ENCODE measurements around the gene DUSP21.
A peak's percentile ranks its signal among the peaks of the same experiment; 100 is the strongest.
"Not testable (repeated sequence)": the region's sequence is repeated elsewhere in the genome, so short reads cannot be mapped to it uniquely, and the experiment has no call there.

DUSP21 gene

DNA sequence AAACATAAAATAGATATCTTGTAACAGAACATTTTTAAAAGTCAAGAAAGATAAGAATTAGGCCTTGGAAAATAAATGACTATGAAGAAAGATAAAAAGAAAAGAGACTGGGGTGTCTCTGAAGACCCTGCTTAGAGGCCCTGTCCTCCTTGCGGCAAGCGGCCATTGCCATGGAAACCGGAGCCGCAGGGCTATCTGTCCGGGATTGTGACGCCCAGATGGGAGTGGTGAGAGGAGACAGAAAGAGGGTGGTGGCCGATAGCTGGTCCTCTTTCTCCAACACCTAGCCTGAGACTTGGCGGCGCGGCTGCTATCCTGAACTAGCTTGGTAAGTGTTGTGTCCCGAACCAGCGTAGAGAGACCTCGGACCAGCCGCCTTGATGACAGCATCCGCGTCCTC lies at the start of gene DUSP21:
Gene DUSP21, plus strand, starts transcription at position 269 of the 400 bp plus-strand sequence. Its CDS starts 112 bp downstream, at position 381.
- H3K4me1 Mint-ChIP-seq, result no peaks in the 10 kb centered on the region
- no peak within 1 kb of the TSS for H3K4me3 Mint-ChIP-seq
- no peaks in the 10 kb centered on the region for H3K9me3 Mint-ChIP-seq
- no peak within 1 kb of the TSS for H3K27ac Mint-ChIP-seq
- no peaks in the 10 kb centered on the region for H3K36me3 Mint-ChIP-seq
- H3K27me3 Mint-ChIP-seq, result no peaks in the 10 kb centered on the region

DNA sequence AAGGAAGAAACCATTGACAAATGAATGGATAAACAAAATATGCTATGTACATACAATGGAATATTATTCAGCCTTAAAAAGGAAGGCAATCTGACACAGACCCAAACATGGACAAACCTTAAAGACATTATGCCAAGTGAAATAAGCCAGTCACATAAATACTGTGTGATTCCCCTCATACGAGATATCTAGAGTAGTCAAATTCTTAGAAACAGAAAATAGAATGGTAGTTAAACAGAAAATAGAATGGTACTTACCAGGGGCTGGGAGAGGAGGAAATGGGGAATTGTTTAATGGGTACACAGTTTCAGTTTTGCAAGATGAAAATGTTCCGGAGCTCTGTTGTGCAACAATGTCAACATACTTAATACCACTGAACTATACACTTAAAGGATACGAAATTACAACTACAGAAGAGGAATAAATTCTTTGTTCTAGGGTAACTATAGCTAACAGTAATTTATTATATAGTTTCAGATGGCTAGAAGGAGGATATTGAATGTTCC lies 47.8 kb upstream of the DUSP21 start:
- no peak overlapping the region for H3K27ac Mint-ChIP-seq
- no peaks in the 10 kb centered on the region for H3K9me3 Mint-ChIP-seq
- H3K36me3 Mint-ChIP-seq, result no peaks in the 10 kb centered on the region
- H3K27me3 Mint-ChIP-seq, result no peaks in the 10 kb centered on the region
- no peak overlapping the region for H3K4me3 Mint-ChIP-seq
- H3K4me1 Mint-ChIP-seq, result no peaks in the 10 kb centered on the region

DNA sequence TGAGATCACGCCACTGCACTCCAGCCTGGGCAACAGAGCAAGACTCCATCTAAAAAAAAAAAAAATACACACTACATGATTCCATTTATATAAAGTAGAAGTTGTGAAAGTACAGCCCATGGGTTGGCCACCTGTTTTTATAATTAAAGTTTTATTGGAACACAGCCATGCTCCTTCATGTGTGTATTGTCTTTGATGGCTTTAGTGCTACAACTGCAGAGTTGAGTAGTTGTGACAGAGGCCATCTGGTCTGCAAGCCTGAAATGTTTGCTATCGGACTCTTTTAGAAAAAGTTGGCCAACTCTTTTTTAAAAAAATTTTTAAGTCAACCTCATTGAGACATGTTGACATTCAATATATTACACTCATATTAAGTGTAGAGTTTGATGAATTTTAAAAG lies 41.2 kb upstream of the DUSP21 start:
- Mint-ChIP-seq H3K27me3 (no peaks in the 10 kb centered on the region), H3K4me3 (no peak overlapping the region), H3K27ac (no peak overlapping the region), H3K36me3 (no peaks in the 10 kb centered on the region), H3K4me1 (no peaks in the 10 kb centered on the region), H3K9me3 (no peaks in the 10 kb centered on the region)

DNA sequence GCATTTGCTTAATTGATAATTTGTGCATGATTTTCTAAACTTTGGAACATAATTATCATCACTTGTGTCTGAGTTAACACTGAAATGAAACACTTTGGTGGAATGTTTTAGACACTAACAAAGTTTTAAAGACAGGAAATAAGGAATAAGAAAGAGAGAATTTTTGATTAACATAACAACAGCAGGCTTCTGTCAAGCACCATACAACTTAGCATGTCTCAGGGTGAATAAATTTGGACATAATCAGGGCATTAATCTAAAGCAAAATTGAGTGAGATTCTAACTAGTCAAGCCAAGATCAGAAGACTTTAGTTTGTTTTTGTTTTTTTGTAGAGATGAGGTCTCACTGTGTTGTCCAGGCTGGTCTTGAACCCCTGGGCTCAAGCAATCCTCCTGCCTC lies 28.1 kb upstream of the DUSP21 start:
- Mint-ChIP-seq H3K4me3 (no peak overlapping the region), H3K27ac (no peak overlapping the region), H3K9me3 (no peaks in the 10 kb centered on the region), H3K4me1 (no peaks in the 10 kb centered on the region), H3K36me3 (no peaks in the 10 kb centered on the region), H3K27me3 (no peaks in the 10 kb centered on the region)

DNA sequence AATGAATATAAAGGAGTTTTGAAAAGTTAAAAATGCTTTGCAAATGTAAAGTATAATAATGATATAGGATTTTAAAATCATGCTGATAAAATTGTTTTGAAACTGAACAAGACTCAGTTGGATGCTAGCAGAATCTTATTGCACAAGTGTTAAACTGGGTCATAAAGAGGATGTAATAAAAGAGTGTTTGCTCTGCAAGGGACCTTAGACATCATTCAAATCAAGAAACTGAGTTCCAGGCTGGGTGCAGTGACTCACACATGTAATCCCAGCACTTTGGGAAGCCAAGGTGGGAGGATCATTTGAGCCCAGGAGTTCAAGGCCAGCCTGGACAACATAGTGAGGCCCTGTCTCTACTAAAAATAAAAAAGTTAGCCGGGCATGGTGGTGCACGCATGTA lies 27.5 kb upstream of the DUSP21 start:
- Mint-ChIP-seq H3K27me3 (no peaks in the 10 kb centered on the region), H3K4me1 (no peaks in the 10 kb centered on the region), H3K36me3 (no peaks in the 10 kb centered on the region), H3K27ac (no peak overlapping the region), H3K4me3 (no peak overlapping the region), H3K9me3 (no peaks in the 10 kb centered on the region)

DNA sequence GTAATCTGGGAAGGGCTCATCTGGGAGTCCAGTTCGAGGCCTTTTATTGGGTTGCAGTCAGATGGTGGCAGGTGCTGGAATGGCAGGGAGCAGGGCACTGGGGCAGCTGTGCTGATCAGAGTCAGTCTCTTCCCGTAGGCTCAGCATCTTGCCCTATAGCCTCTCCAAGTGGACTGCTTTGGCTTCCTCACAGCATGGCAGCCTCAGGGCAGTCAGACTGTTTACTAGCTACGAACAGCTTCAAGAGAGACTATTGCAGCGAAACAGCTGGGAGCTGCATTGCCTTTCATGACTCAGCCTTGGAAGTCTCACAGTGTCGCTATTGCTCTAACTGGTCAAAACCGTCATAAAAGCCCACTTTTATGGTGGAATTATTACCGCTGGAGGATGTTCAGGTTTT lies 26.8 kb upstream of the DUSP21 start:
- Mint-ChIP-seq H3K9me3 (peaks cover 2% of the 10 kb centered on the region), H3K4me3 (no peak overlapping the region), H3K27ac (no peak overlapping the region), H3K36me3 (peaks cover 2% of the 10 kb centered on the region), H3K27me3 (peaks cover under 1% of the 10 kb centered on the region), H3K4me1 (no peaks in the 10 kb centered on the region)

DNA sequence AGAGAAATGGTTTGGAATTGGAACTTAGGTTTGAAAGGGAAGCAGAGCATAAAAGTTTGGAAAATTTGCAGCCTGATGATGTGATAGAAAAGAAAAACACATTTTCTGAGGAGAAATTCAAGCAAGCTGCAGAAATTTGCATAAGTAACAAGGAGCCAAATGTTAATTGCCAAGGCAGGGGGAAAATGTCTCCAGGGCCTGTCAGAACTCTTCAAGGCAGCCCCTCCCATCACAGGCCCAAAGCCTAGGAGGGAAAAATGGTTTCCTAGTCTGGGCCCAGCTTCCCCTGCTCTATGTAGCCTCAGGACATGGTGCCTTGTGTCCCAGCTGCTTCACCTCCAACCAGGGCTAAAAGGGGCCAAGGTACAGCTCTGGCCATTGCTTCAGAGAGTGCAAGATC lies 21.2 kb upstream of the DUSP21 start:
- Mint-ChIP-seq H3K36me3 (peaks cover 3% of the 10 kb centered on the region), H3K4me3 (no peak overlapping the region), H3K9me3 (peaks cover 4% of the 10 kb centered on the region), H3K27me3 (peaks cover 1% of the 10 kb centered on the region), H3K27ac (no peak overlapping the region), H3K4me1 (no peaks in the 10 kb centered on the region)

DNA sequence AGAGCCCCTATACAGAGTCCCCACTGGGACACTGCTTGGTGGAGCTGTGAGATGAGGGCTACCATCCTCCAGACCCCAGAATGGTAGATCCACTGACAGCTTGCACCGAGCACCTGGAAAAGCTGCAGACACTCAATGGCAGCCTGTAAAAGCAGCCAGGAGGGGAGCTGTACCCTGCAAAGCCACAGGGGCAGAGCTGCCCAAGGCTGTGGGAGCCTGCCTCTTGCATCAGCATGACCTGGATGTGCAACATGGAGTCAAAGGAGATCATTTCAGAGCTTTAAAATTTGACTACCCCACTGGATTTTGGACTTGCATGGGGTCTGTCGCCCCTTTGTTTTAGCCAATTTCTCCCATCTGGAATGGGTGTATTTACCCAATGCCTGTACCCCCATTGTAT lies 20.6 kb upstream of the DUSP21 start:
- H3K4me3 Mint-ChIP-seq, H3K9me3 Mint-ChIP-seq, H3K36me3 Mint-ChIP-seq, H3K4me1 Mint-ChIP-seq, H3K27ac Mint-ChIP-seq, H3K27me3 Mint-ChIP-seq: not testable (repeated sequence)

DNA sequence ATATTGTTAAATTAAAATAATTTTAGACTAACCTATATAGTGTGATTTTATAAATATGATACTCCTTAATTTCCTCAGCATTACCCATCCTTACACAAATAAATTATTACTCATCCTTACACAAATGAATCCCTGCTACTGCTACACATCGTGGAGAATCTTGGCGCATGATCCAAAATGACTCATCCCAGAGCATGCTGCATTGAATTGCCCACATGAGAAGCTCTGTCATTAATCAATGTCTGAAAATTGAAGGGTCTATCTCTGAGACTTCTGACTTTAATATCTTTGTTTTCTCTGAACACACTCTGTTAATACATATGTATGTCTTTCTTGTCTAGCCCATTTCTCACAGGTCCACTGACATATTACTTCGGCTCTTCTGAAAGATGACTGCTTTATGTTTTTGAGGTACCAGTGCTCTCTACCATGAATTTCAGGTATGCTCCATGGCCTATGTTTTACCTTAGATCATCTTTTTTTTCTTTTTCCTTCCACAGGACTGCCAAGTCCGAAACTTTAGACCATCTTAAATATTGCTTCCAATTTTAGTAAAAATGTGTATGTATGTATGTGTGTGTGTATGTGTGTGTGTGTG lies 15.7 kb upstream of the DUSP21 start:
- Mint-ChIP-seq H3K4me1 (no peaks in the 10 kb centered on the region), H3K36me3 (no peaks in the 10 kb centered on the region), H3K27ac (no peak overlapping the region), H3K4me3 (no peak overlapping the region), H3K27me3 (no peaks in the 10 kb centered on the region), H3K9me3 (no peaks in the 10 kb centered on the region)

DNA sequence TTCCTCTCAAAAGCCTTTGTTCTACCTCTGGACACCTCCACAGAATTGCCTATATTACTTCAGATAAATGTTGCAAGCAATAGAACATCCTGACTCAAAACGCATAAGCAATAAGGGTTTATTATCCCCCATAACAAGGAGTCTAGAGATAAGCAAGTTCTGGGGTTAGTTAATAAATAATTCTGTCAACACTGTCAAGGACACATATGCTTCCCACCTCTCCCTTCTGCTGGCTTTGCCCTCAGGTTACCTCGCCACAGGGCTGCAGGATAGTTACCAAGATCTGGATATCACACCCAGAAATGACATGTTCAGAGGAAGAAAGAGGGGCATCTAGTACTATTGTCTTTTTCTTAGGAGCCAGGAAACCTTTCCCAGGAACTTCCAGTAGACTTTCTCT lies 14.0 kb upstream of the DUSP21 start:
- no peaks in the 10 kb centered on the region for H3K4me1 Mint-ChIP-seq
- no peaks in the 10 kb centered on the region for H3K9me3 Mint-ChIP-seq
- H3K27me3 Mint-ChIP-seq, result no peaks in the 10 kb centered on the region
- no peak overlapping the region for H3K27ac Mint-ChIP-seq
- H3K36me3 Mint-ChIP-seq, result no peaks in the 10 kb centered on the region
- H3K4me3 Mint-ChIP-seq, result no peak overlapping the region

DNA sequence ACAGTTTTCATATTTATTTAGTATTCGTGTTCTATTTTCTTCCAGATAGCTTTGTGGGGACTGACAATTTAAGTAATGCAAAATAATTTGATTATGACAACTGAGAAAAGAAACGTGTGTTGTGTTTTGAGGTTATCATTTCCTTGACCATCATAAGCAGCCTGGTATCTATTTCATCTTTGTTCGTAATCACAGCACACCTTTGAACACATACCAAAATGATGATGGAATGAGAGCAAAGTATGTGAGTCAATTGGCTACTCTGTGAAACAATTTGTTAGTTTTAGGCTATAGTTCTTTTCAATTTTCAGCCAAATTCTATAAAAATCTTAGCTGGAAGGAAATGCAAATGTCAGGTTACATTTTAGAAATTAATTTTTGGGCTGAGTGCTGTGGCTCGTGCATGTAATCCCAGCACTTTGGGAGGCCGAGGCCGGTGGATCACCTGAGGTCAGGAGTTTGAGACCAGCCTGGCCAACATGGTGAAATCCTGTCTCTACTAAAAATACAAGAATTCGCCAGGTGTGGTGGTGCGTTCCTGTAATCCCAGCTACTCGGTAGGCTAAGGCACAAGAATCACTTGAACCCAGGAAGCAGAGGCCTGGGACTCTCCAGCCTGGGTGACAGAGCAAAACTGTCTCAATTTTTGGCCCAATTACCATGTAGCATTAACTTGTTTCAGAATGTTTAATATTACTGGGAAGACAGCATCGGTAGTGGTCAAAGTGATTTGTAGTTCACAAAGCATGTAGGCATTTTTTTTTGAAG lies 1.1 kb upstream of the DUSP21 start:
- no peaks in the 10 kb centered on the region for H3K36me3 Mint-ChIP-seq
- H3K27me3 Mint-ChIP-seq, result no peaks in the 10 kb centered on the region
- H3K4me1 Mint-ChIP-seq, result no peaks in the 10 kb centered on the region
- no peak overlapping the region for H3K27ac Mint-ChIP-seq
- no peaks in the 10 kb centered on the region for H3K9me3 Mint-ChIP-seq
- no peak overlapping the region for H3K4me3 Mint-ChIP-seq

DNA sequence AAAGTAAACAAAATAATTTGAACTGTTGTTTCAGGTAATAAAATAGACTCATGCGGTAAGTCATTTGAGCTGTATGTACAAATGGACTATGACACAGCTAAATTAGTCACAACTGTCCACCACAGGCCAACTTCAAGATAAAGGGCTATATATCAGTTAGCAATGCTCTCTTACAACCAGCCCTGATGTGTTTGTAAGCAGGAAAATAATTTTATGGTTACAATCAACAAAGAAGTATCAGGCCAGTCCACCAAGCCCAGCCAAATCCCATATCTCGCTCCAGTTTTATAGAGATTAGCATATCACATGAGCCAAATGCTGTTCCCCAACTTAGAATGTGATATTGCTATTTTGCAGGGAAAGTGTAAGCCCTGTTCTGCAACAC lies 511 bp upstream of the DUSP21 start:
- no peaks in the 10 kb centered on the region for H3K36me3 Mint-ChIP-seq
- no peaks in the 10 kb centered on the region for H3K27me3 Mint-ChIP-seq
- no peak overlapping the region for H3K4me3 Mint-ChIP-seq
- no peaks in the 10 kb centered on the region for H3K9me3 Mint-ChIP-seq
- no peaks in the 10 kb centered on the region for H3K4me1 Mint-ChIP-seq
- no peak overlapping the region for H3K27ac Mint-ChIP-seq

DNA sequence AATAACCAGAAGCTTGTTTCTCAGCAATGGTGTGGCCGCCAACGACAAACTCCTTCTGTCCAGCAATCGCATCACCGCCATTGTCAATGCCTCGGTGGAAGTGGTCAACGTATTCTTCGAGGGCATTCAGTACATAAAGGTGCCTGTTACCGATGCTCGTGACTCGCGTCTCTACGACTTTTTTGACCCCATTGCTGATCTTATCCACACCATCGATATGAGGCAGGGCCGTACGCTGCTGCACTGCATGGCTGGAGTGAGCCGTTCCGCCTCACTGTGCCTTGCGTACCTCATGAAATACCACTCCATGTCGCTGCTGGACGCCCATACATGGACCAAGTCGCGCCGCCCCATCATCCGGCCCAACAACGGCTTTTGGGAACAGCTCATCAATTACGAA lies 383 bp downstream of the DUSP21 start:
- Mint-ChIP-seq H3K27me3 (no peaks in the 10 kb centered on the region), H3K4me1 (no peaks in the 10 kb centered on the region), H3K9me3 (no peaks in the 10 kb centered on the region), H3K27ac (no peak overlapping the region), H3K36me3 (no peaks in the 10 kb centered on the region), H3K4me3 (no peak overlapping the region)

DNA sequence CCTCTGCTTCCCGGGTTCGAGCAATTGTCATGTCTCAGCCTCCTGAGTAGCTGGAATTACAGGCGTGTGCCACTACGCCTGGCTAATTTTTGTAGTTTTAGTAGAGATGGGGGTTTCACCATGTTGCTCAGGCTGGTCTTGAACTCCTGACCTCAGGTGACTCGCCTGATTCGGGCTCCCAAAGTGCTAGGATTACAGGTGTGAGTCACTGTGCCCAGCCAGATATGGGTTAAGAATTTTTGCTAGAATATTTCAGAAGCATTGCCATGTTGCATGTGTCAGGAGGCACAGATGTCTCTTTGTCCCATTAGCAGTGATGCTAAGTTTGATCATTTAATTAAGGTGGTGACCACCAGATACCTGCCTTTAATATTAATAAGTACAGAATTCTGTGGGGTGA lies 7.1 kb downstream of the DUSP21 start:
- not testable (repeated sequence) for H3K4me3 Mint-ChIP-seq, H3K4me1 Mint-ChIP-seq, H3K27me3 Mint-ChIP-seq, H3K27ac Mint-ChIP-seq, H3K9me3 Mint-ChIP-seq, H3K36me3 Mint-ChIP-seq

DNA sequence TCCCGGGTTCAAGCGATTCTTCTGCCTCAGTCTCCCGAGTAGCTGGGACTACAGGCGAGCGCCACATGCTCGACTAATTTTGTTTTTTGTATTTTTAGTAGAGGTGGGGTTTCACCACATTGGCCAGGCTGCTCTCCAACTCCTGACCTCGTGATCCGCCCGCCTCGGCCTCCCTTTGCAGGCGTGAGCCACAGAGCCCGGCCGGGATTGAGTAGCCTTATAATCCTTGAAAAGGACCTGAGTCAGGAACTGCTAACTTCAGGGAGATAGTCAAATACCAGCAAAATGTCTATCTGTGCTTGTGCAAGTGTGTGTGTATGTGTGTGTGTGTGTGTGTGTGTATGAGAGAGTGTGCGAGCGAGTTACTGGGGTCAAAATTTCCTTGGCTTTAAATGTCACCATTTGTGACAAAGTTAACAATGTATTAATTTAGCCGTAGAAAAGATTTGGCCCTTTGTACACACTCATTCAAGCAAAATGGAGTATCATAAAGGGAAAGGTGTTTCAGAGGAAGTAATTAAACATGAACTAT lies 27.4 kb downstream of the DUSP21 start:
- no peaks in the 10 kb centered on the region for H3K27me3 Mint-ChIP-seq
- H3K4me3 Mint-ChIP-seq, result peak overlapping the region; percentile 77
- no peaks in the 10 kb centered on the region for H3K36me3 Mint-ChIP-seq
- no peaks in the 10 kb centered on the region for H3K9me3 Mint-ChIP-seq
- peak overlapping the region; percentile 17 for H3K27ac Mint-ChIP-seq
- H3K4me1 Mint-ChIP-seq, result peaks cover 5% of the 10 kb centered on the region

DNA sequence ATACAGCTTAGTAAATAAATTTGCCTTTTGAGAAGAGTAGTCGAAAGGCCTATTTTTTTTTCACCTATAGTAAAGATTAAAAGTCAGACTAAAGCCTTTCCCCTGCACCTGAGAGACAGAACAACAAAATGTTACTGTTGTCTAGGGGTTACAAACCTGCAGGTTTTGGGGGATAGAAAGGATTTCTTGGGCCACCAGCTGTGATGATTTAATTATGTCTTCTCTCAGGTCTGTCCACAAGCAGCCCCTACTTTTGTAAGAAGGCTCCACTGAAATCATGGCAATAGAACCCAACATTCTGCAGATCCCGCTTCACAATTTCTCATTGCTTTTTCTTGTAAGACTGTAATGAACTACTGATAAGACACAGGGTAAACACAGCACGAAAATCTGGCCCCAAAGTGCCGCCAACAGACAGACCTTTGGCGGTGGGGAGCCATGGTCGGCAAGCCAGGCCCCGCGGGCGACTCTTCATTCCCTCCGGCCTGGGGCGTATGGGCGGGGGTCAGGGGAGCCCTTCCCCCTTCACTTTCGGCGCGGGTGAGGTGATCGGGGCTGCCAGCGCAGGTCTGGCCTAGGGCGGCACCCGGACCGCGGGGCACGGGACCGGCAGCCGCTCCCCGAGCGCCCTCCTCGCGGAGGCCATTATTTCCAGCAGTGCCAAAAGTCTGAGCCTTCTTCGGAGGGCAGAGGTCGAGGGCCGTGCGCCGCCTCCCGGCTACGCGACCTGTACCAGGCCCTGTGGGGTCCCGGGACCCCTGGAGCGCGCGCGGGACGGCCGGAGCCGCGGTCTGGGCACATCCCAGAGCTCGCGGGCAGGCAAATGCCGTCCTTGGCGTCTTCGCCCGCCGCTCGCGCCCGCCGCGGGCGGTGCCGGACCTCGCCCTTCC lies 28.4 kb downstream of the DUSP21 start:
- no peaks in the 10 kb centered on the region for H3K36me3 Mint-ChIP-seq
- H3K27ac Mint-ChIP-seq, result peak overlapping the region; percentile 94
- no peaks in the 10 kb centered on the region for H3K27me3 Mint-ChIP-seq
- peak overlapping the region; percentile 88 for H3K4me3 Mint-ChIP-seq
- H3K9me3 Mint-ChIP-seq, result no peaks in the 10 kb centered on the region
- peaks cover 12% of the 10 kb centered on the region for H3K4me1 Mint-ChIP-seq

Data from activated naive CD4-positive, alpha-beta T cell treated with anti-CD3 and anti-CD28 coated beads, Interleukin-2, amount 50 U/mL, for 24 hours (primary cell).